HepG2 (cell line): ENCODE data around the gene UBE2D3. TPM values are rescaled to one million over a fixed set of nuclear protein-coding genes. Genes with fewer than 3 reads are reported as not detected.
A peak's percentile ranks its signal among the peaks of the same experiment; 100 is the strongest.

Experiments used
- CBX2 ChIP-seq, 2 experiments: fragments of 200-600 bp in 1 of 2; sonication (generic); formaldehyde crosslinking in 1 of 2; IDR thresholded peaks; 2 replicates each; pipeline versions ENCODE4 v1.7.0 to v1.8.1; 2018 to 2022; ENCODE audit warnings: low read depth in 2 of 2, low read length in 1 of 2, mild to moderate bottlenecking in 1 of 2, missing genetic modification reagents in 1 of 2
- ETV6 ChIP-seq: sonication (generic); formaldehyde crosslinking; conservative IDR thresholded peaks from 2 replicates; pipeline ENCODE4 v1.4.0; 2020; ENCODE audit warnings: missing genetic modification reagents
- JUN ChIP-seq: sonication (generic); formaldehyde crosslinking; IDR thresholded peaks from 2 replicates; pipeline ENCODE4 v1.4.0; 2020; ENCODE audit warnings: mild to moderate bottlenecking, missing genetic modification reagents
- KLF11 ChIP-seq: IDR thresholded peaks from 2 replicates; pipeline ENCODE4 v1.6.1; 2016; ENCODE audit warnings: missing compliant biosample characterization
- MAFK ChIP-seq, 2 experiments: IDR thresholded peaks in 1 of 2; conservative IDR thresholded peaks in 1 of 2; 2 replicates each; pipeline ENCODE4 v1.6.1; 2011; ENCODE audit warnings: improper control_type of control experiment in 2 of 2, low read length in 2 of 2
- PLRG1 ChIP-seq: fragments of 450-650 bp; conservative IDR thresholded peaks from 2 replicates; pipeline ENCODE4 v1.6.1; 2016
- TARDBP ChIP-seq: sonication (generic); formaldehyde crosslinking; IDR thresholded peaks from 2 replicates; pipeline ENCODE4 v1.8.0; 2022; ENCODE audit warnings: mild to moderate bottlenecking, missing genetic modification reagents
- ZNF326 ChIP-seq: sonication (generic); formaldehyde crosslinking; IDR thresholded peaks from 2 replicates; pipeline ENCODE4 v1.4.0; 2020; ENCODE audit warnings: missing genetic modification reagents, borderline replicate concordance
- ZNF431 ChIP-seq: sonication (generic); formaldehyde crosslinking; IDR thresholded peaks from 2 replicates; pipeline ENCODE4 v1.9.0; 2022; ENCODE audit warnings: missing genetic modification reagents, low read depth, mild to moderate bottlenecking, borderline replicate concordance
- ZNF501 ChIP-seq: sonication (generic); formaldehyde crosslinking; IDR thresholded peaks from 2 replicates; pipeline ENCODE4 v1.5.1; 2020; ENCODE audit warnings: mild to moderate bottlenecking, moderate library complexity, missing genetic modification reagents
- ZNF75D ChIP-seq: sonication (generic); formaldehyde crosslinking; IDR thresholded peaks from 2 replicates; pipeline ENCODE4 v1.8.1; 2023; ENCODE audit warnings: missing genetic modification reagents, mild to moderate bottlenecking, borderline replicate concordance
- ZNF772 ChIP-seq: sonication (generic); formaldehyde crosslinking; IDR thresholded peaks from 2 replicates; pipeline ENCODE4 v1.5.0; 2020; ENCODE audit warnings: mild to moderate bottlenecking, missing genetic modification reagents
- polyA plus RNA-seq, 8 experiments: library from polyadenylated mRNA; depleted of rRNA in 3 of 8; stranded (reverse) in 7 of 8; unstranded in 1 of 8; fragments of >200 nt; fragmentation: Illumina TruSeq in 4 of 8; extraction: Trizol in 4 of 8; gene quantifications; 2 replicates each; pipeline versions ENCODE4 v1.2.1 to v1.2.3, GENCODE V29; 2011 to 2016; ENCODE audit warnings: low read depth in 4 of 8, missing spikeins in 1 of 8, mixed read lengths in 1 of 8; ENCODE audit not compliant: insufficient read depth in 1 of 8
- total RNA-seq, 5 experiments: library from RNA; depleted of rRNA; stranded (reverse); fragments of >200 nt; fragmentation: Illumina TruSeq; extraction: Trizol; gene quantifications; 2 replicates each; pipeline ENCODE4 v1.2.3, GENCODE V29; 2016; ENCODE audit warnings: low read depth in 1 of 5
- TF ChIP-seq, protein P1 (sequence below): sonication (generic); formaldehyde crosslinking; IDR thresholded peaks from 2 replicates; pipeline ENCODE4 v1.5.0; 2020; ENCODE audit warnings: mild to moderate bottlenecking, missing genetic modification reagents
- TF ChIP-seq, protein P2 (sequence below): sonication (generic); formaldehyde crosslinking; IDR thresholded peaks from 2 replicates; pipeline ENCODE4 v1.5.0; 2020; ENCODE audit warnings: missing genetic modification reagents, mild to moderate bottlenecking, borderline replicate concordance
- TF ChIP-seq, protein P3 (sequence below): sonication (generic); formaldehyde crosslinking; conservative IDR thresholded peaks from 2 replicates; pipeline ENCODE4 v1.8.0; 2022; ENCODE audit warnings: mild to moderate bottlenecking, moderate library complexity, missing genetic modification reagents
- TF ChIP-seq, protein P4 (sequence below): fragments of 450-650 bp; IDR thresholded peaks from 2 replicates; pipeline ENCODE4 v1.6.1; 2017
- TF ChIP-seq, protein P5 (sequence below): sonication (generic); formaldehyde crosslinking; IDR thresholded peaks from 2 replicates; pipeline ENCODE4 v1.9.0; 2022; ENCODE audit warnings: low read depth, missing genetic modification reagents
- TF ChIP-seq, protein P6 (sequence below): sonication (generic); formaldehyde crosslinking; IDR thresholded peaks from 2 replicates; pipeline ENCODE4 v1.4.0; 2020; ENCODE audit warnings: missing genetic modification reagents

The UBE2D3 gene
- total and polyA plus RNA-seq, 2 of the 13 experiments (the other 11 are each of a cell fraction or from before 2014, with no cell fraction given), result 224 to 293 TPM

DNA sequence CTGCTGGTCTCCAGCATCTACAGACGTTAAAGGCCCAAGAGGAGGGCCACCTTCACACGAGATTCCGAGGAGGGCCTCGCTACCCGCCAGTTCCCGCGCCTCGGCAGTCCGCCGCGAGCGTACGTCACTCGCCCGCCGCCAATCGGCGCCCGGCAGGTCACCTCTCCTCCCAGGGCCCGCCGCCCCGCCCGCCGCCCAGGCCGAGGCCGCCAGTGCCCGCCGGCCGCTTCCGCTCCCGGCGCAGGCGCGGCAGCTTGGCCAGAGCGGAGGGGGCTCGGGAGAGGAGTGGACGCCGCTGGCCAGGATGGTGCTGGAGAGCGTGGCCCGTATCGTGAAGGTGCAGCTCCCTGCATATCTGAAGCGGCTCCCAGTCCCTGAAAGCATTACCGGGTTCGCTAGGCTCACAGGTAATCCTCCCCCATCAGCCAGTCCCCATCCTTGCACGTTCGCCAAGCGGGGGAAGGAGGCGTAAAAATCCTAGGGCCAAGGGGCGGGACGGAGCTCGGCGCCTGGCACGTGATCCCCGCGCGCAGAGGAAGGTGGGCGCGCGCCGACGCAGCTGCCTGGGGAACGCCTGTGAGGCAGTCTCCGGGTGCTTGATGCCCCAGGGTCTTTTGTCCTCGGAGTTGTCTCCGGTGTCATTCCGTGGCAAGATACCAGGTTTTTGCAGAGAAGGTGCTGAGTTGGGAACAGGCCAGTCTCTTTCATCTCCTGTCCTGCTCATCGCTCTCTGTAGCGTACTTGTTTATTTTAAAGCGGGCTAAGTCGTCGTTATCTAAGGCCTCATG, 41.6 kb upstream of the UBE2D3 start, which contains the start of gene CISD2 (continued):
- TF ChIP-seq, protein P1, sequence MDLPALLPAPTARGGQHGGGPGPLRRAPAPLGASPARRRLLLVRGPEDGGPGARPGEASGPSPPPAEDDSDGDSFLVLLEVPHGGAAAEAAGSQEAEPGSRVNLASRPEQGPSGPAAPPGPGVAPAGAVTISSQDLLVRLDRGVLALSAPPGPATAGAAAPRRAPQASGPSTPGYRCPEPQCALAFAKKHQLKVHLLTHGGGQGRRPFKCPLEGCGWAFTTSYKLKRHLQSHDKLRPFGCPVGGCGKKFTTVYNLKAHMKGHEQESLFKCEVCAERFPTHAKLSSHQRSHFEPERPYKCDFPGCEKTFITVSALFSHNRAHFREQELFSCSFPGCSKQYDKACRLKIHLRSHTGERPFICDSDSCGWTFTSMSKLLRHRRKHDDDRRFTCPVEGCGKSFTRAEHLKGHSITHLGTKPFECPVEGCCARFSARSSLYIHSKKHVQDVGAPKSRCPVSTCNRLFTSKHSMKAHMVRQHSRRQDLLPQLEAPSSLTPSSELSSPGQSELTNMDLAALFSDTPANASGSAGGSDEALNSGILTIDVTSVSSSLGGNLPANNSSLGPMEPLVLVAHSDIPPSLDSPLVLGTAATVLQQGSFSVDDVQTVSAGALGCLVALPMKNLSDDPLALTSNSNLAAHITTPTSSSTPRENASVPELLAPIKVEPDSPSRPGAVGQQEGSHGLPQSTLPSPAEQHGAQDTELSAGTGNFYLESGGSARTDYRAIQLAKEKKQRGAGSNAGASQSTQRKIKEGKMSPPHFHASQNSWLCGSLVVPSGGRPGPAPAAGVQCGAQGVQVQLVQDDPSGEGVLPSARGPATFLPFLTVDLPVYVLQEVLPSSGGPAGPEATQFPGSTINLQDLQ, result 0 out of 2 replicates have a peak, but pooled peaks have one; percentile 65
- TF ChIP-seq TARDBP (CRISPR knock-in tag) (peak; percentile 87), MAFK (conservative IDR thresholded peaks at IDR 0.05 in 1 of 2, IDR thresholded peaks at IDR 0.05 in 1 of 2; ENCODE audit: low read length in 2 of 2) (no peak), ZNF772 (peak; percentile 92), PLRG1 (no peak), KLF11 (CRISPR knock-in tag) (no peak; the same call in 1 of the 2 replicates), CBX2 (IDR thresholded peaks at IDR 0.05; ENCODE audit: low read depth, low read length) (no peak), CBX2 (CRISPR knock-in tag; IDR thresholded peaks at IDR 0.05; ENCODE audit: low read depth) (no peak), ETV6 (CRISPR knock-in tag) (0 out of 2 replicates have a peak, but pooled peaks have one; percentile 46), ZNF501 (CRISPR knock-in tag) (peak; percentile 82), ZNF75D (CRISPR knock-in tag) (no peak), JUN (CRISPR knock-in tag) (no peak; the same call in none of the 2 replicates), ZNF326 (CRISPR knock-in tag) (no peak), ZNF431 (CRISPR knock-in tag) (peak; percentile 95; the same call in 1 of the 2 replicates)
- TF ChIP-seq, protein P2, sequence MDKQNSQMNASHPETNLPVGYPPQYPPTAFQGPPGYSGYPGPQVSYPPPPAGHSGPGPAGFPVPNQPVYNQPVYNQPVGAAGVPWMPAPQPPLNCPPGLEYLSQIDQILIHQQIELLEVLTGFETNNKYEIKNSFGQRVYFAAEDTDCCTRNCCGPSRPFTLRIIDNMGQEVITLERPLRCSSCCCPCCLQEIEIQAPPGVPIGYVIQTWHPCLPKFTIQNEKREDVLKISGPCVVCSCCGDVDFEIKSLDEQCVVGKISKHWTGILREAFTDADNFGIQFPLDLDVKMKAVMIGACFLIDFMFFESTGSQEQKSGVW (CRISPR knock-in tag), result 0 out of 2 replicates have a peak, but pooled peaks have one; percentile 46
- TF ChIP-seq, protein P3, sequence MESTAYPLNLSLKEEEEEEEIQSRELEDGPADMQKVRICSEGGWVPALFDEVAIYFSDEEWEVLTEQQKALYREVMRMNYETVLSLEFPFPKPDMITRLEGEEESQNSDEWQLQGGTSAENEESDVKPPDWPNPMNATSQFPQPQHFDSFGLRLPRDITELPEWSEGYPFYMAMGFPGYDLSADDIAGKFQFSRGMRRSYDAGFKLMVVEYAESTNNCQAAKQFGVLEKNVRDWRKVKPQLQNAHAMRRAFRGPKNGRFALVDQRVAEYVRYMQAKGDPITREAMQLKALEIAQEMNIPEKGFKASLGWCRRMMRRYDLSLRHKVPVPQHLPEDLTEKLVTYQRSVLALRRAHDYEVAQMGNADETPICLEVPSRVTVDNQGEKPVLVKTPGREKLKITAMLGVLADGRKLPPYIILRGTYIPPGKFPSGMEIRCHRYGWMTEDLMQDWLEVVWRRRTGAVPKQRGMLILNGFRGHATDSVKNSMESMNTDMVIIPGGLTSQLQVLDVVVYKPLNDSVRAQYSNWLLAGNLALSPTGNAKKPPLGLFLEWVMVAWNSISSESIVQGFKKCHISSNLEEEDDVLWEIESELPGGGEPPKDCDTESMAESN (CRISPR knock-in tag), result peak; percentile 89
- TF ChIP-seq, protein P4, sequence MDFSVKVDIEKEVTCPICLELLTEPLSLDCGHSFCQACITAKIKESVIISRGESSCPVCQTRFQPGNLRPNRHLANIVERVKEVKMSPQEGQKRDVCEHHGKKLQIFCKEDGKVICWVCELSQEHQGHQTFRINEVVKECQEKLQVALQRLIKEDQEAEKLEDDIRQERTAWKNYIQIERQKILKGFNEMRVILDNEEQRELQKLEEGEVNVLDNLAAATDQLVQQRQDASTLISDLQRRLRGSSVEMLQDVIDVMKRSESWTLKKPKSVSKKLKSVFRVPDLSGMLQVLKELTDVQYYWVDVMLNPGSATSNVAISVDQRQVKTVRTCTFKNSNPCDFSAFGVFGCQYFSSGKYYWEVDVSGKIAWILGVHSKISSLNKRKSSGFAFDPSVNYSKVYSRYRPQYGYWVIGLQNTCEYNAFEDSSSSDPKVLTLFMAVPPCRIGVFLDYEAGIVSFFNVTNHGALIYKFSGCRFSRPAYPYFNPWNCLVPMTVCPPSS, result no peak
- TF ChIP-seq, protein P5, sequence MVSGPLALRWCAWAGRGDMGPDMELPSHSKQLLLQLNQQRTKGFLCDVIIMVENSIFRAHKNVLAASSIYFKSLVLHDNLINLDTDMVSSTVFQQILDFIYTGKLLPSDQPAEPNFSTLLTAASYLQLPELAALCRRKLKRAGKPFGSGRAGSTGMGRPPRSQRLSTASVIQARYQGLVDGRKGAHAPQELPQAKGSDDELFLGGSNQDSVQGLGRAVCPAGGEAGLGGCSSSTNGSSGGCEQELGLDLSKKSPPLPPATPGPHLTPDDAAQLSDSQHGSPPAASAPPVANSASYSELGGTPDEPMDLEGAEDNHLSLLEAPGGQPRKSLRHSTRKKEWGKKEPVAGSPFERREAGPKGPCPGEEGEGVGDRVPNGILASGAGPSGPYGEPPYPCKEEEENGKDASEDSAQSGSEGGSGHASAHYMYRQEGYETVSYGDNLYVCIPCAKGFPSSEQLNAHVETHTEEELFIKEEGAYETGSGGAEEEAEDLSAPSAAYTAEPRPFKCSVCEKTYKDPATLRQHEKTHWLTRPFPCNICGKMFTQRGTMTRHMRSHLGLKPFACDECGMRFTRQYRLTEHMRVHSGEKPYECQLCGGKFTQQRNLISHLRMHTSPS (CRISPR knock-in tag), result no peak; the same call in 1 of the 2 replicates
- TF ChIP-seq, protein P6, sequence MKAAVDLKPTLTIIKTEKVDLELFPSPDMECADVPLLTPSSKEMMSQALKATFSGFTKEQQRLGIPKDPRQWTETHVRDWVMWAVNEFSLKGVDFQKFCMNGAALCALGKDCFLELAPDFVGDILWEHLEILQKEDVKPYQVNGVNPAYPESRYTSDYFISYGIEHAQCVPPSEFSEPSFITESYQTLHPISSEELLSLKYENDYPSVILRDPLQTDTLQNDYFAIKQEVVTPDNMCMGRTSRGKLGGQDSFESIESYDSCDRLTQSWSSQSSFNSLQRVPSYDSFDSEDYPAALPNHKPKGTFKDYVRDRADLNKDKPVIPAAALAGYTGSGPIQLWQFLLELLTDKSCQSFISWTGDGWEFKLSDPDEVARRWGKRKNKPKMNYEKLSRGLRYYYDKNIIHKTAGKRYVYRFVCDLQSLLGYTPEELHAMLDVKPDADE, result no peak
